SKM-1 treated with dmso at 0.1 percent for 144 hours (cell line): ENCODE measurements around the gene EPHA5.

Experiments
- DNase-seq: peaks from one replicate; lab custom pipeline; 2025; ENCODE audit not compliant: unreplicated experiment; lab: John Stamatoyannopoulos, UW

Gene EPHA5

DNA sequence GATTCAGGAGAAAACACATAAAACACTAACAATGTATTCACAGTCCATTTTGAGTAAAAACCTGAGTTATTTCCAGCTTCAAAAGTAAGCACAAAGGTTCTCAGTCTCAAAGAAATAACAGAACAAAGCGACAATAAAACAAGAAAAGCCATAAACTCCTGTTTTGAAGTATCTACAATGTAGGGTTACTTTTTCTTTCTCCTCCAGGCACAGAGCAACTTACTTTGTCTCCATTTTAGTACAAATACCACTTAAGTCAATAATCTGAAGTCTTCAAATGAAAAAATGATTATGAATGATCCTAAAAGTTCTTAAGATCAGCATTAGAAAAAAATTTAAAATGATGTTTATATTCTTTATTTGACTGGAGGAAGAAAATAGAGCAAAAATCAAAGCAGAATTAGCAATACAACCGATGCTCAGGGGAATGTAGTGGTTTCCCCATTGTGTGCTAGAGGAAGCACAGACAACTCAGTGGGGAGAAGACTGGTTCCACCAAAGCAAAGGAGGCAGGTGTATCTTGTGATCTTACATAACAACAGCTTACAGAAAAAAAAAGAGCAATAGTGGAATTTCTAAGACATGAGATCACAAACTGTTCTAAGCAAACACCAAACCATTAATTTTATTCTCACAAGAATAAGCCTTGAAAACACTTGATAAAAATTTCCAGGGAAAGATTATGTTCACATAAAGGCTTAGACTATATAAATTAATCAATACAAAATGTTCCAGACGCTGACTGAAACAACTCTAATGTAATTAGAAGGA, 35.1 kb downstream of the EPHA5 start:
- no peak for DNase-seq

DNA sequence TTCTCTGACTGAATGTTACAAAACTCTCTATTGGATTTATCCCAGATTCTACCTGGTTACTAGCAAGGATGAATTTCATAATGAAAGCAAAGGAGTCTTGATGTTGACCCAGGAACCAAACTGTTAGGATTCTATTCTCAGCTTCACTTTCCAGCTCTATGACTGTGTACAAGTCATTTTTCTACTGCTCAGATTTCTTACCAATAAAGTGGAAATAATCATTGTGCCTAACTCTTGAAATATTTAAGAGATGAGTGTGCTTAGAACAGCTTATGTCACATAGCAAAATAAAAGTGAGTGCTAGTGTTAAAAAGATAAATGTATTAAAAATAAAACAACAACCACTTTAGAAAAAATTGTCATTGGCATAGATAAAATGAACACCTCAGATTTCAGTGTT, 45.6 kb downstream of the EPHA5 start:
- no peak for DNase-seq

DNA sequence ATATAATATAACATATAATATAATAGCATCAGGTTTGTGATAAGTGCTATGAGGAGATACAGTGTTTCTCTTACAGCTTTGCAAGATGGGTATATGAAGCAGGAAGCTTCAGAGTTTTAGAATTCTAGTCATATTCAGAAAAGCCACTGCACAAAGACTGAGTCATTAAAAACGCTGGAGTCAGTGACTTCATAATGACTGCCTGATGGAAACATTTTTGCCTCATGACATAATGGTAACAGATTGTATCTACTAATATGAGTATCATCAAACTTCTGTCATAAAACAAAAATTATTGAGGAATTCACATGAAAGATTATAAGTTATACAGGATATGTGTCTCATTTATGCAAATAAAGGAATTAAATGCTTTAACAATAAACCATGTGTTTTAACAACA, 46.8 kb downstream of the EPHA5 start:
- DNase-seq, result no peak

DNA sequence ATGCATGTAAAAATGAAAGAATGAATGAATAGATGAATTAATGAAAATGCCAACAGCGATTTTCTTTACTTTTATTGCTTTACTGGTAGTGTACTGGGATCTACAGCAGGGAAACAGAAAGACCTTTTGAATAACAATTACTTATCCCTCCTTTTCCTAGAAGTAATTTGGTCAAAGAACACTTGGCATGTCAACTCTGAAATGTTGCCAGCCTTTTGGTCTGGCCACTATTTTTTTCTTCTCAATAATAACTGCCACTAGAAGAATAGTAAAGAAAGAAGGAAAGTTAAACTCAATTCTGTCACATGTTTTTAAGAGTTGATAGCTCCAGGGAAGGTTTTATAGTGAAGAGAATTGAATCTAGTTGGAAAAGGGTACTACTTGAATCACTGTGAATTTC, 52.9 kb downstream of the EPHA5 start:
- no peak for DNase-seq

DNA sequence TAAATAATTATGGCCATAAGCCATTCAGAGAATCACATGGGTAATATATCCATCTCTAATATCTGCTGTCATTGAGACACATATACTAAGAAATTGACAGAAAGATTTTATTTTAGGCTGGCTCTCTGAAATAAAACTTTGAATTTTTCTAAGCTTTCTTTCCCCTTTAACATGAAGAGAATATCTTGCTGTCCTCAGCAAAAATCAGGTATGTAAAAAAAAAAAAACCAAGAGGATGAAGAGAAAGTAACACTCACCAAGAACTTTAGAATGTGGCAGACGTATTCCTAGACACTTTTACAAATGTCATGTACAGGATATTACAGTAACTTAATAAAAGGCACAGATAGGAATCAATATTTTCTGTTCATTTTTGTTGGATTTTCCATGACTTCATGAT, 65.8 kb downstream of the EPHA5 start:
- no peak for DNase-seq

DNA sequence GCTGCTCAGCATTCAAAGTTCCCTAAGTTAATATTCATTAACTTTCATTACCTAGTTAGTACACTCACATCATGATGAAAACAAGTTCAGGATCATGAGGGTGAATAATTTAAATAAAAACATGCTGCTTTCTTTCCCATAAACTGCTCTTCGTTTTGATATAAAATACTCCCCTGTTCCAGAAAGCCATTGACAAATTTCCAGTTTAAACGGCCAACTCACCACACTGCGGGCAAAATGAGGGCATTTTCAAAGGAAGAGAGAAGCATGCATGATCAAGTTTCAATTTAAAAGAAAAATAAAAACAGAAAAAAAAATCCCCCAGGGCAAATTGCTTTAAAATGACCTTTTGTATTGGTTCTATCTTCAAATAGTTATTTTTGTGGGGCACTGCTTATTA, 69.6 kb downstream of the EPHA5 start:
- no peak for DNase-seq

DNA sequence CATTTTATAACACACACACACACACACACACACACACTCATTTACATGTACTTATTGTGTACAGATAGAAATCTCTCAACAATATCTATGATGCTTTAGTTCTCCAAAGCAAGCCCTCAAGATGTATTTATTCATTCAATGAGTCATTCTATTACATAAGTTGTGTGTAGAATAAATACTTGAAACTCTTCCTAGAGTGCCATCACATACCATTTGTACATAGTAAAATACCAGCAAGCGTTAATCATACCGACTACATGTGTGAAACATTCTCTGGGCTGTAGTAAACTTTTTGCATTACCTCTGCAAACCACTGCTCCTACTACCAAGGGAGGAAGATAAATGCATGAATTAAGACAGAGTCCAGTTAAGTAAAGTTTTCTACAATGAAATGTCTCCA, 70.9 kb downstream of the EPHA5 start:
- no peak for DNase-seq

DNA sequence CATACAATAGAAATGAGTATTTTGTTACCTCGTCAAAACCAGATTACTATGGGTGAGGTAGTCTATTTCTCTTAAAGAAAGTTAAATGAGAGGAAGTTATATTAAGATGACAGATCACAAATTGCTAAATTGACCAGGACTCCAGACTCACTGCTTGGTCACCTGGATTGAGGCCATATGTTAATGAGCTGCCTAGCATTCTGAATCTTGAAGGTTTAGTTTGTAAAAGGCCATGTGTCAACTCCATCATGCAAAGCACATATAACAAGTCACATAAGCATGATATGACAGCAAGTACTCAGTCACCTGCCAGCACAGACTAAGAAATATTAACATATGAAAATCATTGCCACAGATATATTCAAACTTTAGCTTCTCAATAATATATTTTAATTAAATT, 72.6 kb downstream of the EPHA5 start:
- DNase-seq, result no peak

DNA sequence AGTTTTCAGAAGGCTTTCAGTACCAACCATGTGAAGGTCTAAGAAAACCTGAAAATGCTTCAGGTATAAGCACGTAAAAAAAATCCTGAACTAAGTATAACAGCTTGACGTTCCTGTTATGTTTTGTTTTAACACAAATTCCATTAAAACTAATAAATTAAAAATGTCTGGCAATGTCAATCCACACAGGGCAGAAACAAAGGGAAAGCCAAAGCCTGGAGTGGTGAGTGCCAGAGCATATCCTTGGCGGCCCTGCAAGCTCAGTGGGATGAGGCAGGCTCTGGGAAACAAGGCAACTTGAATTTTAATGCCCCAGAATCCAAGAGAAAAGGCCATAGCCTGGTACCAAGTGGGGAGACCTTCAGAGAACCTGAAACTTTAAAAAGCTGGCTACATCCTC, 78.2 kb downstream of the EPHA5 start:
- no peak for DNase-seq

DNA sequence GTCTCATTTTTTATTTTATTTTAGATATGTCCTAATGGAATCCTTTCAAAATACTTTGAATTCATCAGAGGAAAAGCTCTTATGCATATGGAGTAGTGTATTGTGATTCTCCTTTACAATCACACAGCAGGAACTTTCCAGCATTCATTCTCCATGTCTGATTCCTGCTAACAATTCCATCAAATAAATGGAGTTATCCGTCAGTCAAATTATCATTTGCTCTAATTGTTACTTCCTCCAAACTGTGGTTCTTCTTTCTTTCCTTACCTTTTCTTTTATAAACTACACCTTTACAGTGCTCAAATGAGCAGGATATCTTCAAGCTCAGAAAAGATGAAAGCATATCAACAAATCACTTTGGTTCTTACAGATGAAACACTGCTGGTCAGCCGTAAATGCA, 80.4 kb downstream of the EPHA5 start:
- no peak for DNase-seq

DNA sequence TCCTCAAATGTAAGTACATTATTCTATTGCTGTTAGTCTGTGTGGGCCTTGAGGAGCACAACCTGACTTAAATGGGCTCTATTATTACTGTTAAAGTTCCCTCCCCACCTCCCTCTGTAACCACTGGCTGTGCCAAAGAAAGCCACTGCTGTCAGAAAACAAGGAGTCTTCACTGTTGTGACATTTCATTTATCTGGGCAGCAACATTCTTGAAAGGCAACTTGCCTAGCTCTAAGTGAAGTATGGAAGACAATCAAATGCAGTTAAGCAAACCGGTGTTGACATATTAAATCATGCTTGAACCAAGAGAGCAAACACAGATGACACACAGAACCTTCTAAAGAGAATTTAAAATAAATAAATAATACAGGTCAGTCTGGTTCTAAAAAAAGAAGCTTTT, 81.0 kb downstream of the EPHA5 start:
- no peak for DNase-seq

DNA sequence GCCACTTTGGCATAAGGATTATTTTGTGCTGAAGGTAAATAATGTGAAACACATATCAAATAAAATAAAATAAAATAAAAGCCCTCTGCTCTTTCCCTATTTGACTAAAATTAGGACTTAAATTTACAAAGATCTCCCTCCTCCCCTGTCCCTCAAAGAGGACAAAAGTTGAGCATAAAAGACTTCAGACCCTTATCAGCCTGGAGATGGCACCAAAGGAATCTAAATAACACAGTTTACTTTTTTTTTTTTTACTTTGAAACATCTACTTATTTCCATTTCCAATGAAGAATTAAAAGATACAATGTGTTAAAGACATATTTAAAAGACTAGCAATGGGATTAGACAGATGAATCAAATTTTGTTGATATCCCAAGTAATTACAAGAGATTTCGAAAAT, 89.7 kb downstream of the EPHA5 start:
- no peak for DNase-seq

DNA sequence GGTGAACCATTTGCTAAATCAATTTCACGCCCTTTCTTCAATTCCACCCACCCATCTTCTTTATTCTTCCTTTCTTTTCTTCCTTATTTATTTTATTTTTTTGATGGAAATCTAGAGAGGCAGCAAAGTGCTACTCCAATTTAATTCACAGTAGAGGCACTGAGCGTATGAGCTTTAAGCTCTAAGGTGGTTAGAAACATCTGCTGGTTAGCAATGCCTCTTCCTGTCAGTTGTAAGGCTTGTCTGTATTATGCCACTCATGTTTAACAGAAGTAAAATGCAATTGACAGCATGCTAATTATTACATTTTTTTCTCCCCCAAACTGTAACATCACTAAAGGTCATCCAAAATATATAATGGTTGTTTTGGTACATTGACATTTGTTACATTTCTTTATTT, 103.8 kb downstream of the EPHA5 start:
- no peak for DNase-seq

DNA sequence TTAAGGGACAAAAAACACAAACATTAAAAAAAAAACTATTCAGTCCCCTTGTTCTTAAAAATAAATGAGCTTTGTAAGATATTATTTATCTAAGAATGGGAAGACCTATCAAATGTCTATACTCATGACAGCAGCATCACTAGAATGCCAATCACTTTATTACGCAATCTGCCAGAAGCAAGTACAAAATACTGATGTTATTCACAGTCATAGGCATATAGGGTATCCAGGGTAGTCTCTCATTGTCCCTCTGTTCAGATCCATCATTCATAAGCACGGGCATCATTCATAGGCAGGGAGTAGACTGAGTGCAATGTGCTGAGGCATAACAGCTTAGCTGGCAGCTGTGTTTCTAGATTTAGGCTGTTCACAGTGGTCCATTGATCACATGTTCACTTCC, 109.1 kb downstream of the EPHA5 start:
- DNase-seq, result no peak

DNA sequence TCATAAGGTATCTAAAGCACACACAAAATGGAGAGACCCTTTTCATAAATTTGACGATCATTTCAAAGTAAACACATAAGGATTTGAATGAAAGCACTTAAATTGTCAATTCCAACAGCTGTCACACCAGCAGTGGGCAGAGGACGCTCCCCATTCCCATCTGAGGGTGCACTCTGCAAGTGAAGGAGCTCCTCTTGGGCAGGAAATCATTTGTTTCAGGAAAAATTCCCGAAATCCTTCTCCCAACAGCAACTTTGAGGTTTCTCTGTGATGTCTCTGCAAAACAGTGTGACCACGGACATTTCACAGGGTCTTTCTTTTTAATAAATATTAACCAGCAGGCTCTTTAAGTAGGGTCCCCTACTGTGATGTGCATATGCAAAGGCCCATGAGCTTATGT, 111.0 kb downstream of the EPHA5 start:
- no peak for DNase-seq

DNA sequence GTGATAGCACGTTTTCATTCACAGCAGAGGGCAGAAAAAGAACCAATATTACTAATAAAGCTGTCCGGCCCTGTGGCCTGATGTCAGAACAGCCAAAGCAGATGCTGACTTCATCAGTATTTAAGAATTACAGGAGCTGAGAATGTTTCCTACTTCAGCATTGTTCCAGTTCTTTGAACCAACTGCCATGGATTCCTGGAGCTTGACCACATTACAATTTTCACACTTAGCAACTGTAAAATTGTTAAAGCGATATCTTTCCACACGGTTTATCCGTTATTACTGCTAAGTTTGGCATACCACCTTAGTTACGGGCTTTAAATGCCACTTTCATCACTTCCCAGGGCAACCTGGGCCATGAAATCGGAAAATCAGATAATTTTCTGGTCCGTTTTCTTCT, 118.2 kb downstream of the EPHA5 start:
- no peak for DNase-seq

DNA sequence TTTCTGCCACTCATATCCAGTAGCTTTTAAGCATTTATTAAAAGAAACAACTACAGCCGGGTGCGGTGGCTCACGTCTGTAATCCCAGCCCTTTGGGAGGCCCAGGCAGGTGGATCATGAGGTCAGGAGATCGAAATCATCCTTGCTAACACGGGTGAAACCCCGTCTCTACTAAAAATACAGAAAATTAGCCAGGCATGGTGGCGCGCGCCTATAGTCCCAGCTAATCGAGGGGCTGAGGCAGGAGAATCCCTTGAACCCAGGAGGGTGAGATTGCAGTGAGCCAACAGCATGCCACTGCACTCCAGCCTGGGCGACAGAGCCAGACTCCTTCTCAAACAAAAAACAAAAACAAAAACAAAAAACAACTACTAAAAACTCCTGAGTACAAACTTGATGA, 119.8 kb downstream of the EPHA5 start:
- DNase-seq, result no peak

DNA sequence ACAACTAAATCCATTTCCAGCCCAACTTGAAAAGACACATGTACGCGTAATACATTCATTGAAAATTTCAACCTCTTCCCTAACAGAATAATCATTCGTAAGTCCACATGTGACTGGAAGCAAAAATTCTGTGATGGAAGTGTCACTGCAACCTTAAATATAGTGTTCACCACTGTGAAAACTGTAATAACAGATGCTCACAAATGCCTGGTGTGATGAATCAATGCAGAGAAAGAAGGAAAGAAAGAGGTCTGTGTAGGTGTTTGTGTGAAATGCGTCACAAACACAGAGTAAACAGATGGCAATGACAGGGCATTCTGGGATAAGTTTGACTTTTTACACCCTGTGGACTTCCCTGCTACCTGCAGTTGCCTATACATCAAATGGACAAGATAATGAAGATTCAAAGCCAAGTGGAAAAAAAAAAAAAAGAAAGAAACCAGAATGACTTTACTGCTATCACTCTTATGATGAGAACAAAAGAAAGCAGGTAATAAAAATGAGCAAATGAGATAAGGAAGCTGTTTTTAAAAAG, 123.3 kb downstream of the EPHA5 start:
- DNase-seq, result no peak

DNA sequence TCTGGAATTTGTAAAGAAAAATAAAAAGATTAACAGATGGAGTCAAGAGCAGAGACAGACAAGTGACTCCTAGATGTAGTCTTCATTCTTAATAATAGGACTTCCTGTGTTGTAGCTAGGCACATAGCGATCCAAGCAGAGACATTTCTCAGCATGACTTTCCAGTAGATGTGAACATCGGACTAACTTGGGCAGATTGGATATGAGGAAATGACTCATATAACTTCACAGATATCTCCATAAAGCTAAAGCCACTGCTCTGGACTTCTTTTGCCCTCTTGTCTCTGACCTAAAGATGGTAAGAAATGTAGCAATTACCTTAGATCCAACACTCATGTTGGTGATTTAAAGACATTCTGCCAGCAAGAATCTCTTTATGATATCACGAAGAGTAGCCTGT, 131.7 kb downstream of the EPHA5 start:
- DNase-seq, result no peak

DNA sequence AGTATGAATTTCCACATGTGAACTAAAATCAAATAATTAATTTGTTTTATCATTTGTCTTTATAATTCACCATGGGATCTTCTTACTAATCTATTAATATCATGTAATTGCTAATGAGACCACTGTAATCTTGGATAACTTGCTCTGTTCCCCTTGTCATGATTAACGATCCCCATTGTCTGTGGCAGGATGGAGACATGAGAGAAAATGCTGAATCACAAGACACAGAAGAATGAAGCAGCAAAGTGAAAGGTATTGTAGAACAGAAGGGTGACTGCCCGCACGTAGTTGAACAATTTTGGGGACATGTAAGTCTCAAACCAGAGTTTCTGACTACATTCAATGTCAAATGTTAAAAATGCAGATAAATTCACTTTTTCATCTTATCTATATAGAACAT, 135.2 kb downstream of the EPHA5 start:
- no peak for DNase-seq

DNA sequence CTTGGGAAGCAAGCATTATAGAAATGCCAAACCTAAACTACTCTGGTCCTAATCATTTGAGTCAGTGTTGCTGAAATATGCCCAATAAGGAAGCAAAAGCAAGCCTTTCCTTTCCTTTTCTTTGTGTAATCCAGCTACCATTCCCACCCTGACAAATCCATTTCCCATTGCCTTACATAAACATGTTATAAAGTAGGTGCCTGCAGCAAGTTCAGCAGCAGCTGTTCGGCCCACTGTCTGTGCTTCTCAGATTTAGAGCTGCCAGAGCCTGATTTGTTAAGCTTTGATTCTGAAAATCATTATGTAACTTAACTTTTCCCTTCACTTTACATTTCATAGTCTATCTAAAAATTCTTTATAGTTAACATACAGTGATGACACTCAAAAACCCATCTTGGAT, 148.6 kb downstream of the EPHA5 start:
- DNase-seq, result no peak

DNA sequence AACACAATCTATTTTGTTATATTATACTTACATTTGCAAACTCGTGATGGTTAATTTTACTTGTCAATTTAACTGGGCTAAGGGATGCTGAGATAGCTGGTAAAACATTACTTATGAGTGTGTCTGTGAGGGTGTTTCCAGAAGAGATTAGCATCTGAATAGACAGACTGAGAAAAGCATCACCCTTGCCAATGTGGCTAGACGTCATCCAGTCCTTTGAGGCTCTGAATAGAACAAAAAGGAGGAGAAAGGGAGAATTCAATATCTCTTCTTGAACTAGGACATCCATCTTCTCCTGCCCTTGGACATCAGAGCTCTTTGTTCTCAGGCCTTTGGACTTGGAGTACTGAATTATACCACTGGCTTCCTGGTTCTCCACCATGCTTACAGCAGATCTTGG, 154.6 kb downstream of the EPHA5 start:
- no peak for DNase-seq

DNA sequence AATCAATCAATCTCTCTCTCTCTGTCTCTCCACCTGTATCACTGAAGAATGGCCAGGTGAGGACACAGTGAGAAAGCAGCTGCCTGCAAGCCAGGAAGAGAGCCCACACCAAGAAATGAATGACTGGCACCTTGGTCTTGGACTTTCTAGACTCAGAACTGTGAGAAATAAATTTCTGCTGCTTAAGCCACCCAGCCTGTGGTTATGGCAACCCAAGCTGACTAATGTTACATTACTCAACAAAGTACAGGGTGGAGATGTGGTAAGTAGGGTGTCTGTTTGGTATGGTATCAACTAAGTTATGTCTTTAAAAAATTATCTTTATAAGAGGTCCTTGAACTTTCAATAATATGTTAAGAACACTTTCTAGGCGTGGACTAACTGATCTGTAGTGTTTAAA, 159.3 kb downstream of the EPHA5 start:
- no peak for DNase-seq
